Colon (tissue), 2 donors: ENCODE measurements around the gene GPR141.

ENCODE experiments used
- FAIRE-seq: peaks from 2 replicates; lab custom pipeline; 2012; peaks lifted over from hg19 to GRCh38; lab: Jason Lieb, UNC
- donor health status: control.
- donor health status: control.

The GPR141 gene

GRCh38 chr7:37786741-37787569, 103.4 kb downstream of the GPR141 start:
- no peak for FAIRE-seq
